Stimulated activated CD4-positive, alpha-beta T cell treated with anti-CD3 and anti-CD28 coated beads, Interleukin-1b, Interleukin-23, amount 100 ng/mL, for 1 hour (primary cell): Measurements from ENCODE around the gene DDX6.
A peak's percentile ranks its signal among the peaks of the same experiment; 100 is the strongest.
"Not testable (repeated sequence)": the region's sequence is repeated elsewhere in the genome, so short reads cannot be mapped to it uniquely, and the experiment has no call there.

Source experiments
- DNase-seq, 2 donors: peaks; one replicate each; pipeline ENCODE4 v3.0.0-alpha.2; 2020; ENCODE audit warnings: low read depth in 2 of 2

Gene DDX6, protein sequence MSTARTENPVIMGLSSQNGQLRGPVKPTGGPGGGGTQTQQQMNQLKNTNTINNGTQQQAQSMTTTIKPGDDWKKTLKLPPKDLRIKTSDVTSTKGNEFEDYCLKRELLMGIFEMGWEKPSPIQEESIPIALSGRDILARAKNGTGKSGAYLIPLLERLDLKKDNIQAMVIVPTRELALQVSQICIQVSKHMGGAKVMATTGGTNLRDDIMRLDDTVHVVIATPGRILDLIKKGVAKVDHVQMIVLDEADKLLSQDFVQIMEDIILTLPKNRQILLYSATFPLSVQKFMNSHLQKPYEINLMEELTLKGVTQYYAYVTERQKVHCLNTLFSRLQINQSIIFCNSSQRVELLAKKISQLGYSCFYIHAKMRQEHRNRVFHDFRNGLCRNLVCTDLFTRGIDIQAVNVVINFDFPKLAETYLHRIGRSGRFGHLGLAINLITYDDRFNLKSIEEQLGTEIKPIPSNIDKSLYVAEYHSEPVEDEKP

DNA sequence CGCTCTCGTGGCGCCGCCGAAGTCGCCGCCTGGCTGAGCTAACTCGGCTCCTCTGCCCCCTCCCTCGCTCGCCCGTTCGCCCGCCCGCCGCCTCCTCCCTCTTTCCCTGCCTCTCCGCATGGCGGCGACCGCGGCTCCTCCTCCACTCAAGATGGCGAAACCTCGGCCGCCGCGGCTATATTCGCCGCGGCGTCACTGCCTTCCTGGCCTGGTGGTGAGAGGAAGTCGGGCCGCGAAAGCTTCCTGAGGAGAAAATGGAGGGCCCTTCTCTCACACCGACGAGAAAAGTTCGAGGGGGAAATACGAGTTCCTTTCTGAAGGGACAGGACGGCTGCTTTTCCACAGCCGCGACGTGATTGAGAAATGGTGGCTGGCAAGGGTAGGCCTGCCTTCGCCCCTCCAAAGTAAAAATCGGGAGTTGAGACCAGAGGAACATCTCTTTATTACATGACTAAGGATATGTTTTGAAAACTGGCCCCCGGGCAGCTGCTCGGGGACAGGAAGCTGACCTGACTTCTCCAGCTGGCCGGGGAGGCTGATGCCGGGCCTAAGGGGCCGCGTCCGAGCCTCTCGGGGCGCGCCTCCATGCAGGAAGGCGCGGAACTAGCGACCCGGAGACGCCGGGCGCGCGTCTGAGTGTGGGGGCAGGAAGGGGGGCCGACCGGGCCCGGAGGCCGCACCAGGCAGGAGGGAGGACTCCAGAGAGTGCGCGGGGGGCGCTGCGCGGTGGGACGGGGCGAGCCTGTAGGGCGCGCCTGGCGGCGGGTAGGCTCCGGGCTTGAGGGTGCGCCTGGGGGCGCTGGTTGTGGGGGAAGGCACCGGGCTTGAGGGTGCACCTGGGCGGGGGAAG lies at the start of gene DDX6:
Gene DDX6, minus strand, starts transcription at position 54 of the 850 bp plus-strand sequence. CDS start 4,913 bp downstream, outside the sequence.
- peak; percentile 75 to 77 for DNase-seq

DNA sequence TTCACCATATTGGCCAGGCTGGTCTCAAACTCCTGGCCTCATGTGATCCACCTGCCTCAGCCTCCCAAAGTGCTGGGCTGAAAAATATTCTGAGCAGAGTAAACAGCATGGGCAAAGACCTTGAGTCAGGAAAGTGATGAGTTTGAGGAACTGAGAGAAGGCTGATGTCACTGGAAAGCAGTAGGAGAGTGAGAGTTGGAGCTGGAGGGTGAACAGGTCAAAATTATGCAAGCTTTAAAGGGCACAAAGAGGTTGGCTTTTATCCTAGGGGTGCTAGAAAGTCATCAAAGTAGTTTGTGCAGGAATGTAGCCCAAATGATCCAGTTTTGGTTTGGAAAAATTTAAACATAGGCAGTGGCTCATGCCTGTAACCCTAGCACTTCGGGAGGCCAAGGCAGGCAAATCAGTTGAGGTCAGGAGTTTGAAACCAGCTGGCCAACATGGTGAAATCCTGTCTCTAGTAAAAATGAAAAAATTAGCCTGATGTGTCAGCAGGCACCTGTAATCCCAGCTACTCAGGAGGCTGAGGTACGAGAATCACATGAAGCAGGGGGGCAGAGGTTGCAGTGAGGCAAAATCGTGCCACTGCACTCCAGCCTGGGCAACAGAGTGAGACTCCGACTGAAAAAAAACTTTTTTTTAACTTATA lies 48.1 kb upstream of the DDX6 start:
- DNase-seq, result no peak

DNA sequence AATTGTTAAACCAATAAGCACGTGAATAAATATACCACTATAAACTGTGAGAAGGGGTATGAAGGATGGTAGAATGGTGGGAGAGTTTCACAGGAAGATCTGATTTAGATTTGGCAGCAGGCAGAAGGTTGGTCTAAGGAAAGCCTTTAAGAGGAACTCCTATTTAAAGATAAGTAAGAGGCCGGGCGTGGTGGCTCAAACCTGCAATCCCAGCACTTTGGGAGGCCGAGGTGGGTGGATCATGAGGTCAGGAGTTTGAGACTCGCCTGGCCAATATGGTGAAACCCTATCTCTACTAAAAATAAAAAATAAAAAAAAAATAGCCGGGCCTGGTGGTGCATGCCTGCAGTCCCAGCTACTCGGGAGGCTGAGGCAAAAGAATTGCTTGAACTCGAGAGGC lies 46.9 kb upstream of the DDX6 start:
- DNase-seq, result no peak

DNA sequence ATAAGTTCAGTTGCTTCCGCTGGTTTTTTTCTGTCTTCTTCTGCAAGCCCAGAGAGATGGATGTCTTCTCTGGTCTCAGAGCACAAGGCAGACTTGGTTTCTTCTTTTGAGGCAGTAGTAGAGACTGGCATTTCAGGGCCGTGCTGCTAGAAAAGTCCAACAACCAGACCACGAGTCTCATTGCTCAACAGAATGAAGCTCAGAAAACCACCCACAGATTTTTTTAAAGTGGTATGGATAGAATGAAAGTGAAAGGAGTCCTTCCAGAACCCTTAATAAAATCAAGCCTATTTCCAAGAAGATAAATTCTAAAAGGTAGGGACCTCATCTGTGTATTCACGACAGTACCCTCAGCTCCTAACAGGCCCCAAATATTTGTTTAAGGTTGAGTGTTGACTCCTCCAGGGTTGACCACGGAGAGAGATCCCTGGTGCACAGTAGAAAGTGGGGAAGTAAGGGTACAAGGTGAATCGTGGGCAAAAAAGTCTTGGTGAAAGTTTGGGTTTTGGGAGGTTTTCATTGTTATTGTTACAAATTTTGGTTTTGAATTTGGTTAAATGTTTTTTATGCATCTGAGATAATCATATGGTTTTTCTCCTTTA lies 43.6 kb upstream of the DDX6 start:
- DNase-seq, result no peak

DNA sequence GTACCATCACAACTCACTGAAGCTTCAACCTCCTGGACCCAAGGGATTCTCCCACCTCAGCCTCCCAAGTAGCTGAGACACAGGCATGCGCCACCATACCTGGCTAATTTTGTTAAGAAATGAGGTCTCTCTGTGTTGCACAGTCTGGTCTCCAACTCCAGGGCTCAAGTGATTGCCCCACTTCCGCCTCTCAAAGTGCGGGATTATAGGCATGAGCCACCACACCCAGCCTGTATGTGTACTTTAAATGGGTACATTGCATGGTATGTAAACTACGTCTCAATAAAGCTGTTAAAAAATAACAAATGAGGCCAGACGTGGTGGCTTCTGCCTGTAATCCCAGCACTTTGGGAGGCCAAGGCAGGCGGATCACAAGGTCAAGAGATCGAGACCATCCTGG lies 36.2 kb upstream of the DDX6 start:
- no peak for DNase-seq

DNA sequence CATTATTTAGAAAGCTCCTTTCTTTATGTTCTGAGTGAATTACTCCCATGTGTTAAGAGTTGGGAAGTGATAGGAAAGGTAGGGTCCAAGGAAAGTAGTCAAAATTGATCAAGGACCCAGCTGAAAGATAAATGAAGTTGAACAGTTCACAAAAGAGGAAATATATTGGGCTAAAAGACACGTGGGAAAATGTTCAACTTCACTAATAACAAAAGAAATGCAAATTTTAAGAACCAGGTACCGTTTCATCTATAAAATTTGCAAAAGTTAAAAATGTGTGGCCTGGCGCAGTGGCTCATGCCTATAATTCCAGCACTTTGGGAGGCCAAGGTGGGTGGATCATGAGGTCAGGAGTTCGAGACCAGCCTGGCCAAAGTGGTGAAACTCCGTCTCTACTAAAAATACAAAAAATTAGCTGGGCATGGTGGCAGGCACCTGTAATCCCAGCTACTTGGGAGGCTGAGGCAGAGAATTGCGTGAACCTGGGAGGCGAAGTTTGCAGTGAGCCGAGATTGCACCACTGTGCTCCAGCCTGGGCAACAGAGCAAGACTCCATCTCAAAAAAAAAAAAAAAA lies 32.1 kb upstream of the DDX6 start:
- DNase-seq, result not testable (repeated sequence)

DNA sequence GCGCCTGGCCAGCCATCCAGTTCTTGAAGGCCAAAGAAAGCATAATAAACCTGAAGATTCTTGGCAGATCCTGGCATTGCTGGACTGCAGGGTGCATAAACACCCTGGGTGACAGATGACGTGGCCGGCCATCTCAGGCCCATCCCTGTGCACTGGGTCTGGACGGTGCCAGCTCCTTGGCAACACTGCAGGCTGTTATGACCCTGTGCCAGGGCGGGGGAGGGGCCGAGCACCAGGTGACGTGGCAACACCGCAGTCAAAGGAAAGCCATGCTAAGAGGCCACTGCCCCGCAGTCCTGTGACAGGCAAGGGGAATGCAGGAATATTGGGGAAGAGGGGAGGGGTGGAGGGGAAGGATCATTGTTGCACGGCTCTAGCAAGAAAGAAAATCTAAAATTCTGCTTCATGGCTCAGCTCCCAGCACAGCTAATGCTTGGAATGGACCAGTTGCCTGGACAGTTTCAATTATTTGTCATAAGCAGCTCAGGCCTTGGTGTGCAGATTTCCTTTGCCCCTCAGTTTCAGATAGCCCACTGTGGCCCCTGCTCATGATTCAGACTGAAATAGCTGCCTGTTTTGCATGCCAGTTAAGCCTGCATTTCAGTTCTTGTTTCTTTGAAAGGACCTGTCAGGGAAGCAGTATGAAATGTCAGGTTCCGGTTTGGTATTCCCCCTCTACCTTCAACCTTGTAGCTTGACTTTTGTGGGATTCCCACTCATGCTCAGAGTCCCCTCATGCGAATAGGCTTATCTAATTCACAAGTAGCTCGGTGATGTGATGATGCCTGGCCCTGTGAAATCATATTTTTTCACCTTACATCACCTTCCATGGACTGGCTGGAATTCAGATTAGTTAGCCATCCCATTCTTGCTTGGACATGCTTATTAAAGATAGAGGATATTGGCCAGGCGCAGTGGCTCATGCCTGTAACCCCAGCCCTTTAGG lies 29.7 kb upstream of the DDX6 start:
- no peak for DNase-seq

DNA sequence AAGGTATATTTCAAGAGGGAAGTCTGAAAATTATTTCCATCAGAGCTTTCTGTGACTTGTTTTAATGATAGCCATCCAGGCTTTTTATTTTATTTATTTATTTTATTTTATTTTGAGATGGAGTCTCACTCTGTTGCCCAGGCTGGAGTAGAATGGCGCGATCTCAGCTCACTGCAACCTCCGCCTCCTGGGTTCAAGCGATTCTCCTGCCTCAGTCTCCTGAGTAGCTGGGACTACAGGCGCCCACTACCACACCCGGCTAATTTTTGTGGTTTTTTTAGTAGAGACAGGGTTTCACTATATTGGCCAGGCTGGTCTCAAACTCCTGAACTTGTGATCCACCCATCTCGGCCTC lies 29.0 kb upstream of the DDX6 start:
- not testable (repeated sequence) for DNase-seq

DNA sequence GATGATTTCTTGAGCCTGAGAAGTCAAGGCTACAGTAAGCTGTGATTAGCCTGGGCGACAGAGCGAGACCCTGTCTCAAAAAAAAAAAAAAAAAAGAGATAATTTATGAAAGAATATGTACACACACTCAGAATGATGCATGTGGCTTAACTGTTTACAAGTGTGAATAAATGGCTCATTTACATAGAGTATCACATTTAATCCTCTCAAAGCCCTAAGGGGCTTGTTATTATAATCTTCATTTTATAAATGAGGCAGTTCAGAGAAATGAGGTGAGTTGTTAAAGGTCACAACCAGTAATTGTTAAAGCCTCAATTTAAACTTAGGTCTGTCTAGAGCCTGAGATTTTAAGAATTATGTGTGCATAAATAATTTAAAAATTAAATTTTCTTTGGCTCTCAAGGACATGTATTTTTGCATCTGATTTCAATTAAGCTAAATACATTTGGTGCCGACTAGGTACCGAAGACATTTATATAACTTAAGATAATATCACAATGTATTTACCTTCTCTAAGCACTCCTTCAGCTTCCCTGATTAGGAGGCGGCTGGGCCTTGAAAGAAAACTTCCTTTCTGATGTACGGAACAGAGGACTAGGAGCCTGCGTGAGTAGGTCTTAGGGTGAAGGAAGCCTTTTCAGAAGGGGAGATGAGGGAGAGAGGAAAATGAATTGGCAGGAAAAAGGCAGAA lies 28.5 kb upstream of the DDX6 start:
- DNase-seq, result no peak

DNA sequence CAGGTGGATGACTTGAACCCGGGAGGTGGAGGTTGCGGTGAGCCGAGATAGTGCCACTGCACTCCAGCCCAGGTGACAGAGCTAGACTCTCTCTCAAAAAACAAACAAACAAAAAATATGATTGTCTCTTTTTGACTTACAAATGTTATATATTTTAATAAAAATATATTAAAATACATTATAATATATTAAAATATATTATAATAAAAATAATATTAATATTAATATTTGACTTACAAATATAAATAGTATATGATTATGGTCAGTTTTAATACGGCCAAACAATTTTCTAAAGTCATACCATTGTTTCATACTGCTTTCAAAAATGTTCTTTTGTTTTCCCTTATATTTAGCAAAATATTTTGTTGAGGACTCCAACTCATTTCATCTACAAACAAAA lies 27.2 kb upstream of the DDX6 start:
- DNase-seq, result no peak

DNA sequence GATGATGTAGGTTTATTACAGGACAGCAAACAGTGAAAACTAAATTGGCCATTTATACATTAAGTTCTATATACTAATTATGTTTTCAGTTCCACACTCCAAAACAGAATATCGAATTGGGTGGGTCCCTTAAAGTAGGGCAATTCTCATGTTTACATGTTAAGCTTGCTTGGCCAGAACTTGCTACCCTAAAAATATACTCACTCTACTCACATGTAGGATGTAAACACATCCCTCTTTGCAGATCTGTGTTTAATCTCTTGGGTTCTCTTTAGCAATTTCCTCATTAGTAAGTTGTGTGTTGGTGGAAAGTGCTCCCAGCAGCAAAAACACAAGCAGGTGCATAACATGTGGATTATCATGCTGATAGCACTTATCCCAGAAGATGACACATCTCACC lies 22.6 kb upstream of the DDX6 start:
- no peak for DNase-seq

DNA sequence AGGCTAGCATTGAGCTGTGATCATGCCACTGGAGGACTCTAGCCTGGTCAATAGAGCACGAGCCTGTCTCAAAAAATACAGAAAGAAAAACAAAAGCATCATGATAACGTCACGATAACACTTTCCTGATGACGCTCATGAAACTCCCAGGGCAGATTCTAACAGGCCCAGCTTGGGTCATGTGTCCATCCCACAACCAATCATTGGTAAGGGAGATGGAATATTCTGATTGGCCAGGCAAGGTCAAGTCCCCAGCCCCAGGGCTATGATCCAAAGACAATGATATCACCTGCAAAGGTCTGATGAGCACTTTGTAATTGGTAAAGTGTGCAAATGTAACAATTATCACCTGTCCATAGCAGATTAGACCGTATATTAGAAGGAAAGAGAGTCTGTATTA lies 21.5 kb upstream of the DDX6 start:
- no peak for DNase-seq

DNA sequence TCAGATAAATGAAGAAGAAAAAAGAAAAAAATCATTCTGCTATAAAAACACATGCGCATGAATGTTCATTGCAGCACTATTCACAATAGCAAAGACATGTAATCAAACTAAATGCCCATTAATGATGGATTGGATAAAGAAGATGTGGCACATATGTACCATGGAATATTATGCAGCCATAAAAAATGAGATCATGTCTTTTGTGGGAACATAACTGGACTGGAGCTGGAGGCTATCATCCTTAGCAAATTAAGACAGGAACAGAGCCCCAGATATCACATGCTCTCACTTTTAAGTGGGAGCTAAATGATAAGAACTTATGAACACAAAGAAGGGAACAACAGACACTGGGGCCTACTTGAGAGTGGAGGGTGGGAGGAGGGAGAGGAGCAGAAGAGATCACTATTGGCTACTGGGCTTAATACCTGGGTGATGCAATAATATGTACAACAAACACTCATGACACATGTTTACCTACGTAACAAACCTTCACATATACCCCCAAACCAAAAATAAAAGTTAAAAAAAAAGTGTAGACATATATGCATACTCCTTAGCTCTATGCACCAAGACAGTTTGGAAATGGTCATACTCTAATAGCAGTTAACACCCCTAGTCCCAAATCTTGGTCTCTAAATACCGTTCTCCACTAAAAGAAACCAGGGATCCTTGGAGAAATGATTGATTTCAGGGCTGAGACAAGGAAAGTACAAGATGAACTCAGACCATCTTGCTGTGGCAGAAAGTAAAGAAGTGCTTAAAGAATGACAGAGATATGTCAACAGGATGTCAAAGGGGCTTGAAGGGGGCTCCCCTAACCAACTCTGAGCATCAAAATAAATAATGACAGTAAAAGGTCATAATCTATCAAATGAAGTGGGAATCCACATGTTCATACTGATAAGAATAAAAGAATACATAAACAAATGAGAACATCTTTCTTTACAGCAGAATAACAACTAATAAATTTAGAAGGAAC lies 17.1 kb upstream of the DDX6 start:
- no peak for DNase-seq

DNA sequence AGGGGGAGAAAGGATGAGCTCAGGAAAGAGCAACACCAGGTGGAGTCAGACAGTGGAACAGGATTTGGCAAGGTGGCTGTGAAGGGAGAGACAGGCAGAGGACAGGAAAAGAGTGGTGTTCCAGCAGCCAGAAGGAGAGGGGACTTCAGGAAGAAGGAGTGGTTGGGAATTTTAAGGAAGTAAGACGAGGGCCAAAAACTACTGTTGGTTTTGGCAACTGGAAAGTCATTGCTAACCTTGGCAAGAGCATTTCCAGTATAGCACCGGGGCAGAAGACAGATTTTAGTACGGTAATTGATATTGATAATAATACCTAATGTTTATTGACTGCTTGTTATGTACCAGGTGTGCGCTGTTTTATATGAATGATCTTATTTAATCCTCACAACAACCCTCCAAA lies 15.4 kb upstream of the DDX6 start:
- DNase-seq, result no peak

DNA sequence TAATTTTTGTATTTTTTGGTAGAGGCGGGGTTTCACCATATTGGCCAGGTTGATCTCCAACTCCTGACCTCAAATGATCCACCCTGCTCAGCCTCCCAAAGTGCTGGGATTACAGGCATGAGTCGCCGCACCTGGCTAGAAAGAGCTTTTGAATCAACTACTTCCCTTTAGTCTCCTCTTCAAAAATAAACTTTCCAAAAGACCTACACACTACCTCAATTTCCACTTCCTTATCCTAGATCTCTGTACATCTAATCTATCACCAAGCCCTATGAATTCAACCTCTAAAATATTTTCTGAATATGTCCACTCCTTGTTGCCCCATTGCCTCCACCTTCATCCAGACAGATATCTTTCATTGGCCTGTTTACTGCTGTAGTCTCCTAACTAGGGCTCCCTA lies 13.1 kb upstream of the DDX6 start:
- no peak for DNase-seq

DNA sequence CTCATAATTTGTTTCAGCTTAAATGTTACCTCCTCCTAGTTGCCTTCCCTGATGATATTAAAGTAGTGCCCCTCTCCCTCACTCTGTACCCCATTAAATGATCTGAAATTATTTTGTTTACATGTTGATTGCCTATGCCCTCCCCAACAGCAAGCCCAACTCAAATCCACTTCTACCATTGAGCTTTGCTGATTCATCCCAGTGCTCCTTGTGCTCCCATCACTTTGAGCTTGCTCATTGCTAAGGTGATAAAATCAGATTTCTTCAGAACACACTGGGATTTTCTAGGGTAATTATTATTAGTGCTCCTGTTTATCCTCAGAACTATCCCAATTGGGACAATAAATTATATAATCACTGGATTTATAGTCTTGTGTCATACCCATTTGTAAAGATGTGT lies 8.4 kb upstream of the DDX6 start:
- no peak for DNase-seq

DNA sequence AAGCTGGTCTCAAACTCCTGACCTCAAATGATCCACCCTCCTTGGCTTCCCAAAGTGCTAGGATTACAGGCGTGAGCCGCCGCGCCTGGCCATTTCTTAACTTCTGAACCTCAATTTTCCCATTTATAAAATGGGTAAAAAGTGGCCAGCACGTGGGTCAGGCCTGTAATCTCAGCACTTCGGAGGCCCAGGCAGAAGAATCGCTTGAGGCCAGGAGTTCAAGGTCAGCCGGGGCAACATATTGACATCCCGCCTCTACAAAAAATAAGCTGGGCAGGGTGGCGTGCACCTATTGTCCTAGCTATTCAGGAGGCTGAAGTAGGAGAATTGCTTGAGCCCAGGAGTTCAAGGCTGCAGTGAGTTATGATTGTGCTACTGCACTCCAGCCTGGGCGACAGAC lies 6.5 kb upstream of the DDX6 start:
- DNase-seq, result no peak

DNA sequence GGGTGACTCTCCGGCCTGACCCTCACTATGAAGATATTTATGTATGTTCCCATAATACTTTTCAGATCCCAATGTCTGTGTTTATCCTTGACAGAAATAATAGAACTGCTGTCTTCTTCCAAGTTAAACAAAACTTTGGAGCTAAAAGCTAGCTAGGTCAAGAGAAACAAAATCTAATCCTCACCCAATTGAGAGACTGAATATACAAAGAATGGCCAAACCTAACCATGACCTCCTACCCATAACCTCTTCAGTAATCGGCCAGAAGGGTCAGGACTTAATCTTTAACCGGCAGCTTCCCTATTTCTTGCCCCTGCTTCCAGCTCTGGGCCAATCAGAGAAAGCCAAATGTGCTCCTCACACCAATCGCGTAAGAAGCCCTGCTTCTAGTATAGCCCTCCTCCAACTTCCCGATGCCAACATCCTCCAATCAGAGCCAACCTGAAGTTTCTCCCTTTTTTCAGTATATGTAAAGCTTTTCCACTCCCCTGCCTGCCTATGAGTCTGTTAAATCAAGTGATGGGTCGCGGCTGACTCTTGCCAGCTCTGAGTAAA lies 1.7 kb upstream of the DDX6 start:
- peak; percentile 13 to 24 for DNase-seq
